ENCODE measurements around the gene SLC16A12. TPM values are rescaled to one million over a fixed set of nuclear protein-coding genes. Genes with fewer than 3 reads are reported as not detected.

Gene SLC16A12
- total and polyA plus RNA-seq, 2 of the 8 experiments (the other 6 are each of a cell fraction or from before 2014, with no cell fraction given): 1.6 to 1.9 TPM

DNA sequence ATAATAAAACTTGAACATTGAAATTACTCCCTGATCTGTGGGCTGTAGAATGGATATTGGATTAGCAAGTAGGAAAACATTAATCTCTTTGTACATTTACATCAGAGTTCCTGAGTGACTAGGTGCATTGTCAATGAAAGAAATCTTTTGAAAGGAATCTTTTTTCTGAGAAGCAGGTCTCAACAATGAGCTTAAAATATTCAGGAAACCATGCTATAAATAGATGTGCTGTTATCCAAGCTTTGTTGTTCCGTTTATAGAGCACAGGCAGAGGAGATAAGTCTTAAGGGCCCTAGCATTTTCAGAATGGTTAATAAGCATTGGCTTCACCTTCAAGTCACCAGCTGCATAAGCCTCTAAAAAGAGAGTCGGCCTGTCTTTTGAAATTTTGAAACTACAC is 41.3 kb upstream of the SLC16A12 start:
- Histone ChIP-seq H3K79me2 (ENCODE audit: control insufficient read depth in 1 of 2, insufficient read depth in 2 of 2, low read length in 2 of 2) (no peaks in the 10 kb centered on the region), H3K4me3 (ENCODE audit: extremely low read depth in 1 of 4, insufficient read depth in 2 of 4, low read depth in 3 of 4, low read length in 4 of 4) (no peak overlapping the region), H3K4me2 (ENCODE audit: insufficient read depth in 1 of 2, low read depth in 2 of 2, low read length in 2 of 2) (no peak overlapping the region), H3K56ac (replicated peaks; ENCODE audit: insufficient read length, low read depth, low read length) (no peak overlapping the region), H3K9me3 (ENCODE audit: insufficient read depth in 2 of 2, low read depth in 1 of 2, low read length in 1 of 2) (no peaks in the 10 kb centered on the region), H2BK12ac (ENCODE audit: low read depth, low read length) (no peak overlapping the region), H3K23me2 (ENCODE audit: low read depth, low read length) (no peaks in the 10 kb centered on the region), H2BK5ac (ENCODE audit: low read depth, low read length) (no peak overlapping the region), H3K27ac (ENCODE audit: low read depth, low read length) (no peak overlapping the region), H2AK5ac (ENCODE audit: low read depth, low read length) (no peak overlapping the region), H3K27me3 (replicated peaks in 1 of 4; ENCODE audit: control insufficient read depth in 3 of 4, extremely low read depth in 1 of 4, insufficient read depth in 3 of 4, low read length in 3 of 4) (no peaks in the 10 kb centered on the region), H4K5ac (ENCODE audit: insufficient read length, low read depth, low read length) (no peak overlapping the region), H2AFZ (ENCODE audit: low read length) (no peak overlapping the region), H4K8ac (ENCODE audit: extremely low read depth, insufficient read depth, low read length) (no peak overlapping the region), H2BK20ac (ENCODE audit: low read length) (no peak overlapping the region), H3K4me1 (replicated peaks in 1 of 4; ENCODE audit: control insufficient read depth in 3 of 4, insufficient read depth in 4 of 4, low read length in 3 of 4) (no peaks in the 10 kb centered on the region), H3K18ac (ENCODE audit: extremely low read depth, low read length) (no peak overlapping the region), H3K23ac (ENCODE audit: insufficient read length) (no peak overlapping the region), H3K79me1 (ENCODE audit: low read depth, low read length) (no peaks in the 10 kb centered on the region), H4K91ac (replicated peaks; ENCODE audit: insufficient read length, low read length) (no peak overlapping the region), H3K4ac (replicated peaks; ENCODE audit: insufficient read length, low read depth, low read length) (no peak overlapping the region), H3K9ac (replicated peaks in 1 of 4; ENCODE audit: extremely low read depth in 1 of 4, low read depth in 3 of 4, low read length in 3 of 4) (no peak overlapping the region), H3K36me3 (ENCODE audit: control insufficient read depth in 2 of 4, insufficient read depth in 4 of 4, low read length in 3 of 4) (no peaks in the 10 kb centered on the region), H2BK120ac (replicated peaks; ENCODE audit: low read depth, low read length) (no peak overlapping the region), H2BK15ac (ENCODE audit: low read length) (no peak overlapping the region), H4K20me1 (replicated peaks in 1 of 2; ENCODE audit: control insufficient read depth in 1 of 2, insufficient read depth in 2 of 2, low read length in 2 of 2) (no peaks in the 10 kb centered on the region), H3K14ac (ENCODE audit: insufficient read length) (no peak overlapping the region)
- 90% methylated on average over 2 of the region's 2 CpGs; no CpG with 5 or more reads in 1 of the 2 experiments for WGBS, 2 experiments (ENCODE audit: extremely low coverage in 1 of 2, insufficient coverage in 1 of 2, insufficient read length in 1 of 2, insufficient replicate concordance in 2 of 2, low coverage in 1 of 2, low lambda C conversion rate in 2 of 2, missing lambda C conversion rate in 1 of 2)
- FAIRE-seq (no peak), DNase-seq (ENCODE audit: low read depth in 1 of 2, low spot score in 2 of 2) (no peak)
- TF ChIP-seq BCL11A (IDR thresholded peaks at IDR 0.05; ENCODE audit: low read depth in 2 of 2, low read length in 2 of 2) (no peak), HDAC2 (IDR thresholded peaks at IDR 0.05; ENCODE audit: borderline replicate concordance in 1 of 2, low read depth in 2 of 2, low read length in 2 of 2) (no peak), JUND (IDR thresholded peaks at IDR 0.05; ENCODE audit: low read length) (no peak), EGR1 (IDR thresholded peaks at IDR 0.05; ENCODE audit: borderline replicate concordance, low read depth, low read length) (no peak), CTCF (IDR thresholded peaks at IDR 0.05; ENCODE audit: control extremely low read depth in 1 of 3, insufficient read depth in 1 of 3, low read depth in 1 of 3, low read length in 3 of 3) (no peak), CBX8 (IDR thresholded peaks at IDR 0.05; ENCODE audit: borderline replicate concordance, low read depth, low read length) (no peak)
- POLR2A ChIA-PET (ENCODE audit: partially characterized antibody): no interaction called here
- CTCF ChIA-PET (ENCODE audit: partially characterized antibody): no interaction called here

Data from H1 (cell line).